ENCODE data around the gene AK8. TPM values are rescaled to one million over a fixed set of nuclear protein-coding genes. Genes with fewer than 3 reads are reported as not detected.

The AK8 gene
- total RNA-seq, 1 experiment from 2014 or later, result 2.5 TPM

DNA sequence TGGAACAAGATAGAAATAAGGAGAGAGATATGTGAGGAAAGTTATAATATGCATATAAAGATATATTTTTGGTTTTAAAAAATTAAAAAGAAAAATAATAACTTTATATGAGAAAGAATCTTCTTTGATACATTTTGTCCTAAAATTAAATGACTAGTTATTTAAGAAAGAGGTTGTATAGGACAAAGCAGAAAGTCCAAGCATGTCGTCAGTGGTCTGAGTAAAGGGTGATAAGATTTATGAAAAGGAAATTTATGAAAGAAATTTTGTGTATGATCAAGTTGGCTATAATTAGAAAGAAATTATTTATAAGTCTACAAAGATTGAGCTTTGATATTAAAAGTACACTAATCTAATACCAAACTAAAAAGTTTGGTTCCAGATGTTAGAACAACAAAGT lies 175.8 kb downstream of the AK8 start:
- ChIA-PET CTCF (no interaction called here), POLR2A (no interaction called here), RAD21 (ENCODE audit: low non-redundant PET in 1 of 2, low total read pairs in 2 of 2, uncharacterized antibody in 2 of 2, unreplicated experiment in 2 of 2) (no interaction called here)
- intact Hi-C loops (cut with micrococcal nuclease), result no loop called here
- Histone ChIP-seq H3K4me3 (replicated peaks in 1 of 2; ENCODE audit: low read depth in 1 of 2, low read length in 2 of 2) (no peak overlapping the region), H3K4me2 (ENCODE audit: low read length) (no peak overlapping the region), H3K27me3 (ENCODE audit: insufficient read depth, low read length) (no peaks in the 10 kb centered on the region), H3K4me1 (ENCODE audit: control insufficient read depth in 1 of 2, insufficient read depth in 2 of 2, low read length in 2 of 2) (no peaks in the 10 kb centered on the region), H3K9me2 (ENCODE audit: insufficient read depth) (no peaks in the 10 kb centered on the region), H3K79me2 (ENCODE audit: insufficient read depth, low read length) (no peaks in the 10 kb centered on the region), H2AFZ (ENCODE audit: low read depth, low read length, poor library complexity, severe bottlenecking) (no peak overlapping the region), H3K9me3 (ENCODE audit: control insufficient read depth in 1 of 2, insufficient read depth in 1 of 2, low read depth in 1 of 2, low read length in 2 of 2) (peaks cover 10 to 12% of the 10 kb centered on the region in 2 experiments; a peak in 3 of 4 replicates), H3K9ac (ENCODE audit: low read length) (no peak overlapping the region), H3K27ac (ENCODE audit: low read depth, low read length) (no peak overlapping the region), H3K36me3 (ENCODE audit: control insufficient read depth in 1 of 2, insufficient read depth in 2 of 2, low read length in 2 of 2) (no peaks in the 10 kb centered on the region), H4K20me1 (ENCODE audit: insufficient read depth) (no peaks in the 10 kb centered on the region)
- DNase-seq (ENCODE audit: low read depth, low spot score), result no peak
- ATAC-seq, result no peak
- TF ChIP-seq SP1 (IDR thresholded peaks at IDR 0.05; ENCODE audit: low read depth) (no peak), ZFX (IDR thresholded peaks at IDR 0.05) (no peak), EZH2 (IDR thresholded peaks at IDR 0.05) (no peak), ZNF274 (IDR thresholded peaks at IDR 0.05; ENCODE audit: low read depth, low read length) (no peak), ELF1 (IDR thresholded peaks at IDR 0.05; ENCODE audit: borderline replicate concordance, low read depth) (no peak)
- TF ChIP-seq, protein P1, sequence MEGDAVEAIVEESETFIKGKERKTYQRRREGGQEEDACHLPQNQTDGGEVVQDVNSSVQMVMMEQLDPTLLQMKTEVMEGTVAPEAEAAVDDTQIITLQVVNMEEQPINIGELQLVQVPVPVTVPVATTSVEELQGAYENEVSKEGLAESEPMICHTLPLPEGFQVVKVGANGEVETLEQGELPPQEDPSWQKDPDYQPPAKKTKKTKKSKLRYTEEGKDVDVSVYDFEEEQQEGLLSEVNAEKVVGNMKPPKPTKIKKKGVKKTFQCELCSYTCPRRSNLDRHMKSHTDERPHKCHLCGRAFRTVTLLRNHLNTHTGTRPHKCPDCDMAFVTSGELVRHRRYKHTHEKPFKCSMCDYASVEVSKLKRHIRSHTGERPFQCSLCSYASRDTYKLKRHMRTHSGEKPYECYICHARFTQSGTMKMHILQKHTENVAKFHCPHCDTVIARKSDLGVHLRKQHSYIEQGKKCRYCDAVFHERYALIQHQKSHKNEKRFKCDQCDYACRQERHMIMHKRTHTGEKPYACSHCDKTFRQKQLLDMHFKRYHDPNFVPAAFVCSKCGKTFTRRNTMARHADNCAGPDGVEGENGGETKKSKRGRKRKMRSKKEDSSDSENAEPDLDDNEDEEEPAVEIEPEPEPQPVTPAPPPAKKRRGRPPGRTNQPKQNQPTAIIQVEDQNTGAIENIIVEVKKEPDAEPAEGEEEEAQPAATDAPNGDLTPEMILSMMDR (IDR thresholded peaks at IDR 0.05 in 2 of 3, conservative IDR thresholded peaks at IDR 0.05 in 1 of 3; ENCODE audit: borderline replicate concordance in 1 of 3, insufficient read depth in 1 of 3, low read depth in 2 of 3, low read length in 2 of 3), result no peak
- no TSS peak for BruUV-seq (replicated peaks)

DNA sequence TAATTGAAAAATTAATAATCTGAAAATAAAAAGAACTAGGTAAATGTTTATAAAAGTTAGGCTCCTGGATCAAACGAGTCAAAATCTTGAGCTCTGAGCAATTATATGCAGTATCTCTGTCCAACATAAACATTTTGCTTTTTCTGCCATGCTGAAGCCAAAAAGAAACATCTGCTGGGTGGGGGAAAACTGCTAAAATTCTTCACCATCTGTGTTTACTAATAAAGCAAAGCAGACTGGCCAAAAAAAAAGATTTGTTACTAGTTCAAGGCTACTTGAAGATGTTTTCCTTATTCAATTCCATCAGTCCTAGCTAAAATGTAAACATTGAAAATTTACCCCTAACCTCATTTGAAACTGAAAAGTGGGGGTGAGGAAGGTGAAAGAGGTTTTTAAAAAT lies 178.1 kb downstream of the AK8 start:
- ChIA-PET CTCF (no interaction called here), RAD21 (ENCODE audit: low non-redundant PET in 1 of 2, low total read pairs in 2 of 2, uncharacterized antibody in 2 of 2, unreplicated experiment in 2 of 2) (no interaction called here), POLR2A (no interaction called here)
- Histone ChIP-seq H3K4me3 (replicated peaks in 1 of 2; ENCODE audit: low read depth in 1 of 2, low read length in 2 of 2) (no peak overlapping the region), H3K9me3 (ENCODE audit: control insufficient read depth in 1 of 2, insufficient read depth in 1 of 2, low read depth in 1 of 2, low read length in 2 of 2) (peaks cover 10 to 21% of the 10 kb centered on the region in 2 experiments; a peak in 3 of 4 replicates), H3K9me2 (ENCODE audit: insufficient read depth) (no peaks in the 10 kb centered on the region), H3K36me3 (ENCODE audit: control insufficient read depth in 1 of 2, insufficient read depth in 2 of 2, low read length in 2 of 2) (no peaks in the 10 kb centered on the region), H3K27me3 (ENCODE audit: insufficient read depth, low read length) (no peaks in the 10 kb centered on the region), H3K79me2 (ENCODE audit: insufficient read depth, low read length) (no peaks in the 10 kb centered on the region), H3K4me2 (ENCODE audit: low read length) (no peak overlapping the region), H4K20me1 (ENCODE audit: insufficient read depth) (no peaks in the 10 kb centered on the region), H3K9ac (ENCODE audit: low read length) (no peak overlapping the region), H3K27ac (ENCODE audit: low read depth, low read length) (no peak overlapping the region), H3K4me1 (ENCODE audit: control insufficient read depth in 1 of 2, insufficient read depth in 2 of 2, low read length in 2 of 2) (no peaks in the 10 kb centered on the region), H2AFZ (ENCODE audit: low read depth, low read length, poor library complexity, severe bottlenecking) (no peak overlapping the region)
- no peak for DNase-seq (ENCODE audit: low read depth, low spot score)
- BruUV-seq (replicated peaks), result no TSS peak
- no peak for ATAC-seq
- intact Hi-C loops (cut with micrococcal nuclease), result no loop called here
- TF ChIP-seq, protein P2, sequence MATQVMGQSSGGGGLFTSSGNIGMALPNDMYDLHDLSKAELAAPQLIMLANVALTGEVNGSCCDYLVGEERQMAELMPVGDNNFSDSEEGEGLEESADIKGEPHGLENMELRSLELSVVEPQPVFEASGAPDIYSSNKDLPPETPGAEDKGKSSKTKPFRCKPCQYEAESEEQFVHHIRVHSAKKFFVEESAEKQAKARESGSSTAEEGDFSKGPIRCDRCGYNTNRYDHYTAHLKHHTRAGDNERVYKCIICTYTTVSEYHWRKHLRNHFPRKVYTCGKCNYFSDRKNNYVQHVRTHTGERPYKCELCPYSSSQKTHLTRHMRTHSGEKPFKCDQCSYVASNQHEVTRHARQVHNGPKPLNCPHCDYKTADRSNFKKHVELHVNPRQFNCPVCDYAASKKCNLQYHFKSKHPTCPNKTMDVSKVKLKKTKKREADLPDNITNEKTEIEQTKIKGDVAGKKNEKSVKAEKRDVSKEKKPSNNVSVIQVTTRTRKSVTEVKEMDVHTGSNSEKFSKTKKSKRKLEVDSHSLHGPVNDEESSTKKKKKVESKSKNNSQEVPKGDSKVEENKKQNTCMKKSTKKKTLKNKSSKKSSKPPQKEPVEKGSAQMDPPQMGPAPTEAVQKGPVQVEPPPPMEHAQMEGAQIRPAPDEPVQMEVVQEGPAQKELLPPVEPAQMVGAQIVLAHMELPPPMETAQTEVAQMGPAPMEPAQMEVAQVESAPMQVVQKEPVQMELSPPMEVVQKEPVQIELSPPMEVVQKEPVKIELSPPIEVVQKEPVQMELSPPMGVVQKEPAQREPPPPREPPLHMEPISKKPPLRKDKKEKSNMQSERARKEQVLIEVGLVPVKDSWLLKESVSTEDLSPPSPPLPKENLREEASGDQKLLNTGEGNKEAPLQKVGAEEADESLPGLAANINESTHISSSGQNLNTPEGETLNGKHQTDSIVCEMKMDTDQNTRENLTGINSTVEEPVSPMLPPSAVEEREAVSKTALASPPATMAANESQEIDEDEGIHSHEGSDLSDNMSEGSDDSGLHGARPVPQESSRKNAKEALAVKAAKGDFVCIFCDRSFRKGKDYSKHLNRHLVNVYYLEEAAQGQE (IDR thresholded peaks at IDR 0.05; ENCODE audit: low read depth), result no peak
- TF ChIP-seq, protein P3, sequence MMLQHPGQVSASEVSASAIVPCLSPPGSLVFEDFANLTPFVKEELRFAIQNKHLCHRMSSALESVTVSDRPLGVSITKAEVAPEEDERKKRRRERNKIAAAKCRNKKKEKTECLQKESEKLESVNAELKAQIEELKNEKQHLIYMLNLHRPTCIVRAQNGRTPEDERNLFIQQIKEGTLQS (IDR thresholded peaks at IDR 0.05), result no peak
